SK-N-SH (cell line): ENCODE results near the gene DNAH11. TPM values are rescaled to one million over a fixed set of nuclear protein-coding genes. Genes with fewer than 3 reads are reported as not detected.

Experiments used
- CTCF ChIA-PET: fragments of 300-600, 350-600 bp; formaldehyde crosslinking; extraction: SDS; loops from one replicate; lab custom pipeline; 2021; lab: Yijun Ruan, JAX
- POLR2A ChIA-PET: fragments of 350-600 bp; sonication (Branson Sonifier 250); formaldehyde crosslinking; extraction: SDS; loops from one replicate; lab custom pipeline; 2020; ENCODE audit warnings: antibody characterized with exemption, inconsistent platforms; lab: Yijun Ruan, JAX
- DNase-seq: peaks from one replicate; pipeline ENCODE4 v3.0.0; 2012
- H2AFZ ChIP-seq: fragments of 200-600 bp; sonication (generic); 2 replicates; pipeline ENCODE4 v1.8.1; 2016; ENCODE audit warnings: antibody characterized with exemption, mild to moderate bottlenecking, low read depth
- H3F3A ChIP-seq: fragments of 200-600 bp; sonication (generic); replicated peaks from 2 replicates; pipeline ENCODE3; 2016; ENCODE audit warnings: antibody characterized with exemption, mild to moderate bottlenecking; ENCODE audit not compliant: insufficient read depth
- H3K27ac ChIP-seq, 2 experiments: fragments of 200-500 bp in 1 of 2; fragments of 200-600 bp in 1 of 2; sonication (Bioruptor generic) in 1 of 2; sonication (generic), shearing (Covaris generic) in 1 of 2; 2 replicates each; pipeline versions ENCODE4 v1.5.1 to v1.6.1; 2014 to 2016; ENCODE audit warnings: low read depth in 2 of 2, inconsistent platforms in 1 of 2, low read length in 1 of 2, mild to moderate bottlenecking in 1 of 2, mixed read lengths in 1 of 2
- H3K27me3 ChIP-seq: fragments of 200-600 bp; sonication (generic), shearing (Covaris generic); 2 replicates; pipeline ENCODE4 v1.6.1; 2016; ENCODE audit warnings: mixed run types; ENCODE audit not compliant: insufficient read depth
- H3K36me3 ChIP-seq, 2 experiments: fragments of 200-500 bp in 1 of 2; fragments of 200-600 bp in 1 of 2; sonication (Bioruptor generic) in 1 of 2; sonication (generic) in 1 of 2; replicated peaks in 1 of 2; 2 replicates each; pipeline versions ENCODE3 to v1.5.1; 2014 to 2016; ENCODE audit warnings: low read length in 1 of 2, mild to moderate bottlenecking in 1 of 2; ENCODE audit not compliant: insufficient read depth in 2 of 2, control insufficient read depth in 1 of 2
- H3K4me1 ChIP-seq, 2 experiments: fragments of 200-500 bp in 1 of 2; fragments of 200-600 bp in 1 of 2; sonication (Bioruptor generic) in 1 of 2; sonication (generic), shearing (Covaris generic) in 1 of 2; 2 replicates each; pipeline versions ENCODE4 v1.5.1 to v1.6.1; 2014 to 2016; ENCODE audit warnings: low read depth in 1 of 2, low read length in 1 of 2, mixed run types in 1 of 2; ENCODE audit not compliant: insufficient read depth in 2 of 2, control insufficient read depth in 1 of 2
- H3K4me2 ChIP-seq: fragments of 200-600 bp; sonication (generic), shearing (Covaris generic); 2 replicates; pipeline ENCODE4 v1.6.1; 2017; ENCODE audit warnings: mixed run types
- H3K4me3 ChIP-seq, 2 experiments: fragments of 200-500 bp in 1 of 2; fragments of 200-600 bp in 1 of 2; sonication (Bioruptor generic) in 1 of 2; sonication (generic), shearing (Covaris generic) in 1 of 2; 2 replicates each; pipeline versions ENCODE4 v1.5.1 to v1.8.1; 2014 to 2016; ENCODE audit warnings: low read depth in 2 of 2, inconsistent platforms in 1 of 2, low read length in 1 of 2, mild to moderate bottlenecking in 1 of 2, mixed read lengths in 1 of 2, moderate library complexity in 1 of 2
- H3K79me2 ChIP-seq: fragments of 200-600 bp; sonication (generic); 2 replicates; pipeline ENCODE4 v1.8.1; 2017; ENCODE audit warnings: mild to moderate bottlenecking; ENCODE audit not compliant: insufficient read depth
- H3K9ac ChIP-seq: fragments of 200-600 bp; sonication (generic); 2 replicates; pipeline ENCODE4 v1.6.1; 2017; ENCODE audit warnings: mixed run types
- H3K9me2 ChIP-seq: fragments of 200-600 bp; sonication (generic); 2 replicates; pipeline ENCODE4 v1.6.1; 2017; ENCODE audit warnings: mixed run types
- H3K9me3 ChIP-seq: fragments of 200-600 bp; sonication (generic); 2 replicates; pipeline ENCODE4 v1.6.1; 2017; ENCODE audit warnings: mixed run types, mild to moderate bottlenecking, moderate library complexity
- H4K20me1 ChIP-seq: fragments of 200-600 bp; sonication (generic); 2 replicates; pipeline ENCODE4 v1.6.1; 2017; ENCODE audit warnings: mild to moderate bottlenecking, mixed run types; ENCODE audit not compliant: insufficient read depth
- CHD2 ChIP-seq: fragments of 150-350 bp; IDR thresholded peaks from 2 replicates; pipeline ENCODE4 v1.6.1; 2018; ENCODE audit warnings: low read length; ENCODE audit not compliant: partially characterized antibody
- ELF1 ChIP-seq: IDR thresholded peaks from 2 replicates; pipeline ENCODE4 v1.4.0; 2012
- EZH2phosphoT487 ChIP-seq: fragments of 200-600 bp; sonication (generic); IDR thresholded peaks from 2 replicates; pipeline ENCODE4 v1.6.1; 2017; ENCODE audit warnings: low read depth, mixed run types, mild to moderate bottlenecking, antibody characterized with exemption, moderate library complexity, borderline replicate concordance
- FOSL2 ChIP-seq: IDR thresholded peaks from 2 replicates; pipeline ENCODE4 v1.4.0; 2012; ENCODE audit warnings: low read depth, mild to moderate bottlenecking, moderate library complexity, borderline replicate concordance
- FOXJ3 ChIP-seq: sonication (generic); formaldehyde crosslinking; IDR thresholded peaks from 2 replicates; pipeline ENCODE4 v1.5.1; 2020; ENCODE audit warnings: mild to moderate bottlenecking, missing genetic modification reagents
- GABPA ChIP-seq: IDR thresholded peaks from 2 replicates; pipeline ENCODE4 v1.4.0; 2012; ENCODE audit warnings: low read depth, mild to moderate bottlenecking
- GATA2 ChIP-seq: sonication (generic); formaldehyde crosslinking; IDR thresholded peaks from 2 replicates; pipeline ENCODE4 v1.5.0; 2020; ENCODE audit warnings: mild to moderate bottlenecking, missing genetic modification reagents
- MEF2A ChIP-seq: IDR thresholded peaks from 2 replicates; pipeline ENCODE4 v1.4.0; 2012; ENCODE audit warnings: low read depth, borderline replicate concordance
- RAD21 ChIP-seq: IDR thresholded peaks from 2 replicates; pipeline ENCODE4 v1.6.1; 2012; ENCODE audit warnings: mild to moderate bottlenecking, low read length
- RCOR1 ChIP-seq: fragments of 150-350 bp; IDR thresholded peaks from 2 replicates; pipeline ENCODE4 v1.6.1; 2017; ENCODE audit warnings: antibody characterized with exemption, low read length
- TAF1 ChIP-seq: IDR thresholded peaks from 2 replicates; pipeline ENCODE4 v1.6.1; 2012; ENCODE audit warnings: low read depth, mild to moderate bottlenecking, low read length, moderate library complexity, borderline replicate concordance
- WGBS: methylation state at CpG from one replicate; pipeline ENCODE4 v1.1.6; 2017; ENCODE audit warnings: low lambda C conversion rate; 5-methylcytosine and 5-hydroxymethylcytosine counted together
- polyA plus RNA-seq, 3 experiments: library from polyadenylated mRNA; depleted of rRNA; stranded (reverse); fragments of >200 nt; gene quantifications; 2 replicates each; pipeline ENCODE4 v1.2.3, GENCODE V29; 2012
- TF ChIP-seq, protein P1 (sequence below): IDR thresholded peaks from 2 replicates; pipeline ENCODE4 v1.4.0; 2012; ENCODE audit warnings: low read depth, borderline replicate concordance
- TF ChIP-seq, protein P2 (sequence below): IDR thresholded peaks from 2 replicates; pipeline ENCODE4 v1.4.0; 2012; ENCODE audit warnings: low read depth, borderline replicate concordance
- TF ChIP-seq, protein P3 (sequence below): fragments of 150-350 bp; IDR thresholded peaks from 2 replicates; pipeline ENCODE4 v1.6.1; 2016; ENCODE audit warnings: mild to moderate bottlenecking, low read depth, low read length
- TF ChIP-seq, protein P4 (sequence below): IDR thresholded peaks from 2 replicates; pipeline ENCODE4 v1.4.0; 2012; ENCODE audit warnings: low read depth
- TF ChIP-seq, protein P5 (sequence below): IDR thresholded peaks from 2 replicates; pipeline ENCODE4 v1.6.1; 2012; ENCODE audit warnings: mild to moderate bottlenecking, low read depth, low read length, moderate library complexity

The DNAH11 gene
- polyA plus RNA-seq, 1 of the 3 experiments (the other 2 are of a cell fraction), result 0.77 TPM

DNA sequence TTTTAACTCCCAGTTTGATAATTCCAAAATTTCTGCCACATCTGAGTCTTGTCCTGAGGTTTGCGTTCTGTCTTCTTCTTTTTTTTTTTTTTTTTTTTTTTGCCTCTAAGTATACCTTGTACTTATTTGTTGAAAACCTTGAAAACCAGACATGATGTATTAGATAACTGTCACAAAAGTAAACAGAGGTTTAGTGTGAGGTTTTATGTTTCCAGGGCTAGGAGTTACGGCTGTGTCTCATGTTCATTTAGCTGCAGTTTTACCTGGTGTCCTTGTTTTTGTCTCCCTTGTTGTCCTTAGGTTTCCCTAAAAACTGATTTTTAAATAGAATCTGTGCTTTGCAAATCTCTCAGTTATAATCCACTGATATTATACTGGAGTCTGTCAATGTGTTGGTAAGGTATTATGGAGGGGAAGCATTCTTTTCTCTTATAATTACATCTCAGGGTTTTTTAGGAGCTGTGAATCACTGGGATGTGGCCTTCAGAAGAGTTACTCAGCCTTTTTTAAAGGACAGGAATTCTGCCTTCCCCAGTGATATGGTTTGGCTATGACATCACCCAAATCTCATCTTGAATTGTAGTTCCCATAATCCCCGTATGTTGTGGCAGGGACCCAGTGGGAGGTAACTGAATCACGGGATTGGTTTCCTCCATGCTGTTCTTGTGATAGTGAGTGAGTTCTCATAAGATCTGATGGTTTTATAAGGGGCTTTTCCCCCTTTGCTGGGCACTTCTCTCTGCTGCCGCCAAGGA, 307.9 kb downstream of the DNAH11 start:
- Histone ChIP-seq H3K9ac (no peak overlapping the region), H3K27ac (peak overlapping the region in 1 of 2 experiments; percentile 2; a peak in 1 of 4 replicates), H3K9me3 (no peaks in the 10 kb centered on the region)
- no peak for DNase-seq
- POLR2A ChIA-PET, result no interaction called here
- TF ChIP-seq EZH2phosphoT487, result no peak
- TF ChIP-seq FOXJ3 (CRISPR knock-in tag), result no peak
- no peak for TF ChIP-seq GATA2 (CRISPR knock-in tag)
- no peak for TF ChIP-seq ELF1
- TF ChIP-seq, protein P1, sequence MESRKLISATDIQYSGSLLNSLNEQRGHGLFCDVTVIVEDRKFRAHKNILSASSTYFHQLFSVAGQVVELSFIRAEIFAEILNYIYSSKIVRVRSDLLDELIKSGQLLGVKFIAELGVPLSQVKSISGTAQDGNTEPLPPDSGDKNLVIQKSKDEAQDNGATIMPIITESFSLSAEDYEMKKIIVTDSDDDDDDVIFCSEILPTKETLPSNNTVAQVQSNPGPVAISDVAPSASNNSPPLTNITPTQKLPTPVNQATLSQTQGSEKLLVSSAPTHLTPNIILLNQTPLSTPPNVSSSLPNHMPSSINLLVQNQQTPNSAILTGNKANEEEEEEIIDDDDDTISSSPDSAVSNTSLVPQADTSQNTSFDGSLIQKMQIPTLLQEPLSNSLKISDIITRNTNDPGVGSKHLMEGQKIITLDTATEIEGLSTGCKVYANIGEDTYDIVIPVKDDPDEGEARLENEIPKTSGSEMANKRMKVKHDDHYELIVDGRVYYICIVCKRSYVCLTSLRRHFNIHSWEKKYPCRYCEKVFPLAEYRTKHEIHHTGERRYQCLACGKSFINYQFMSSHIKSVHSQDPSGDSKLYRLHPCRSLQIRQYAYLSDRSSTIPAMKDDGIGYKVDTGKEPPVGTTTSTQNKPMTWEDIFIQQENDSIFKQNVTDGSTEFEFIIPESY, result no peak
- TF ChIP-seq, protein P2, sequence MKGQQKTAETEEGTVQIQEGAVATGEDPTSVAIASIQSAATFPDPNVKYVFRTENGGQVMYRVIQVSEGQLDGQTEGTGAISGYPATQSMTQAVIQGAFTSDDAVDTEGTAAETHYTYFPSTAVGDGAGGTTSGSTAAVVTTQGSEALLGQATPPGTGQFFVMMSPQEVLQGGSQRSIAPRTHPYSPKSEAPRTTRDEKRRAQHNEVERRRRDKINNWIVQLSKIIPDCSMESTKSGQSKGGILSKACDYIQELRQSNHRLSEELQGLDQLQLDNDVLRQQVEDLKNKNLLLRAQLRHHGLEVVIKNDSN, result no peak
- no peak for TF ChIP-seq CHD2
- no peak for TF ChIP-seq MEF2A
- no peak for TF ChIP-seq RCOR1
- TF ChIP-seq, protein P3, sequence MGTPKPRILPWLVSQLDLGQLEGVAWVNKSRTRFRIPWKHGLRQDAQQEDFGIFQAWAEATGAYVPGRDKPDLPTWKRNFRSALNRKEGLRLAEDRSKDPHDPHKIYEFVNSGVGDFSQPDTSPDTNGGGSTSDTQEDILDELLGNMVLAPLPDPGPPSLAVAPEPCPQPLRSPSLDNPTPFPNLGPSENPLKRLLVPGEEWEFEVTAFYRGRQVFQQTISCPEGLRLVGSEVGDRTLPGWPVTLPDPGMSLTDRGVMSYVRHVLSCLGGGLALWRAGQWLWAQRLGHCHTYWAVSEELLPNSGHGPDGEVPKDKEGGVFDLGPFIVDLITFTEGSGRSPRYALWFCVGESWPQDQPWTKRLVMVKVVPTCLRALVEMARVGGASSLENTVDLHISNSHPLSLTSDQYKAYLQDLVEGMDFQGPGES, result no peak
- TF ChIP-seq, all 33 proteins: peak for 0
- no peaks in the 10 kb centered on the region for H3K79me2 ChIP-seq
- H3K4me3 ChIP-seq, result no peak overlapping the region
- H3F3A ChIP-seq, result no peaks in the 10 kb centered on the region
- H3K4me1 ChIP-seq, result no peaks in the 10 kb centered on the region
- peak overlapping the region; percentile 78; the same call in 1 of the 2 replicates for H2AFZ ChIP-seq
- H3K36me3 ChIP-seq, result no peaks in the 10 kb centered on the region
- no peak overlapping the region for H3K4me2 ChIP-seq
- no peaks in the 10 kb centered on the region; the same call in 1 of the 2 replicates for H3K9me2 ChIP-seq
- CTCF ChIA-PET, result no interaction called here
- H3K27me3 ChIP-seq, result no peaks in the 10 kb centered on the region; the same call in 1 of the 2 replicates
- no peaks in the 10 kb centered on the region for H4K20me1 ChIP-seq
- WGBS, result 26% methylated on average over 5 of the region's 5 CpGs

DNA sequence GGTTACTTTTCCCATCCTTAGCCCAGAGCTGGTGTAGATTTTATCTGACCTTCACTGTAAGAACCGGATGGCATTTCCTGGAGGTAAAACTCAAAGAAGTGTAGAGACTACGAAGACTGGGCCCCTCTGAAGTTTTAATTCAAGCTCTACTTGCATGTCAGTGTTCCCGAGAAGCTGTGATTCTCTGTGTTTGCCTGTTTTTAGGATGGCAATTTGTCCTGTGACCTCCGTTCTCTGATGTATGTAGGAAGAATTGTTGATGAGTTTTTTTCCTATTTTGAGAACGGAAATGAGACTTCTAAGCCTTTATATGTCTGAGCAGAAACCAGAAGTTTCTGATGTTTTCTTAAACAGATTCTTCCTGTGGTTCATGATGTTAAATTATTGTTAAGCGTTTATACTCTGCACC, 308.7 kb downstream of the DNAH11 start:
- peak overlapping the region; percentile 78; the same call in 1 of the 2 replicates for H2AFZ ChIP-seq
- TF ChIP-seq RAD21 (no peak), GABPA (no peak), EZH2phosphoT487 (no peak), TAF1 (no peak), FOSL2 (no peak), RCOR1 (no peak), CHD2 (no peak)
- TF ChIP-seq, protein P4, sequence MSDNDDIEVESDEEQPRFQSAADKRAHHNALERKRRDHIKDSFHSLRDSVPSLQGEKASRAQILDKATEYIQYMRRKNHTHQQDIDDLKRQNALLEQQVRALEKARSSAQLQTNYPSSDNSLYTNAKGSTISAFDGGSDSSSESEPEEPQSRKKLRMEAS, result no peak
- TF ChIP-seq, protein P5, sequence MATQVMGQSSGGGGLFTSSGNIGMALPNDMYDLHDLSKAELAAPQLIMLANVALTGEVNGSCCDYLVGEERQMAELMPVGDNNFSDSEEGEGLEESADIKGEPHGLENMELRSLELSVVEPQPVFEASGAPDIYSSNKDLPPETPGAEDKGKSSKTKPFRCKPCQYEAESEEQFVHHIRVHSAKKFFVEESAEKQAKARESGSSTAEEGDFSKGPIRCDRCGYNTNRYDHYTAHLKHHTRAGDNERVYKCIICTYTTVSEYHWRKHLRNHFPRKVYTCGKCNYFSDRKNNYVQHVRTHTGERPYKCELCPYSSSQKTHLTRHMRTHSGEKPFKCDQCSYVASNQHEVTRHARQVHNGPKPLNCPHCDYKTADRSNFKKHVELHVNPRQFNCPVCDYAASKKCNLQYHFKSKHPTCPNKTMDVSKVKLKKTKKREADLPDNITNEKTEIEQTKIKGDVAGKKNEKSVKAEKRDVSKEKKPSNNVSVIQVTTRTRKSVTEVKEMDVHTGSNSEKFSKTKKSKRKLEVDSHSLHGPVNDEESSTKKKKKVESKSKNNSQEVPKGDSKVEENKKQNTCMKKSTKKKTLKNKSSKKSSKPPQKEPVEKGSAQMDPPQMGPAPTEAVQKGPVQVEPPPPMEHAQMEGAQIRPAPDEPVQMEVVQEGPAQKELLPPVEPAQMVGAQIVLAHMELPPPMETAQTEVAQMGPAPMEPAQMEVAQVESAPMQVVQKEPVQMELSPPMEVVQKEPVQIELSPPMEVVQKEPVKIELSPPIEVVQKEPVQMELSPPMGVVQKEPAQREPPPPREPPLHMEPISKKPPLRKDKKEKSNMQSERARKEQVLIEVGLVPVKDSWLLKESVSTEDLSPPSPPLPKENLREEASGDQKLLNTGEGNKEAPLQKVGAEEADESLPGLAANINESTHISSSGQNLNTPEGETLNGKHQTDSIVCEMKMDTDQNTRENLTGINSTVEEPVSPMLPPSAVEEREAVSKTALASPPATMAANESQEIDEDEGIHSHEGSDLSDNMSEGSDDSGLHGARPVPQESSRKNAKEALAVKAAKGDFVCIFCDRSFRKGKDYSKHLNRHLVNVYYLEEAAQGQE, result no peak

More for the DNA sequence above, 308.7 kb downstream of the DNAH11 start:
- no peaks in the 10 kb centered on the region for H3K9me3 ChIP-seq
- H3K4me3 ChIP-seq, result no peak overlapping the region
- CTCF ChIA-PET, result no interaction called here
- H3F3A ChIP-seq, result no peaks in the 10 kb centered on the region
- H3K79me2 ChIP-seq, result no peaks in the 10 kb centered on the region
- no peaks in the 10 kb centered on the region; the same call in 1 of the 2 replicates for H3K27me3 ChIP-seq
- POLR2A ChIA-PET, result no interaction called here
- H3K36me3 ChIP-seq, result no peaks in the 10 kb centered on the region
- H3K9ac ChIP-seq, result no peak overlapping the region
- H3K4me1 ChIP-seq, result no peaks in the 10 kb centered on the region
- H3K27ac ChIP-seq, result peak overlapping the region in 1 of 2 experiments; percentile 2; a peak in 1 of 4 replicates
- WGBS, result 21% methylated on average over 6 of the region's 6 CpGs
- no peak for DNase-seq
- H3K9me2 ChIP-seq, result no peaks in the 10 kb centered on the region; the same call in 1 of the 2 replicates
- H3K4me2 ChIP-seq, result no peak overlapping the region
- H4K20me1 ChIP-seq, result no peaks in the 10 kb centered on the region
